GM12801 (cell line): Measurements from ENCODE around the gene LRRC43.

Source experiments
- CTCF ChIP-seq: IDR thresholded peaks from one replicate; pipeline ENCODE4 v1.5.1; 2011; ENCODE audit warnings: control low read depth; ENCODE audit not compliant: insufficient read length; ENCODE audit errors: extremely low read depth

LRRC43 gene

GRCh38 chr12:122139266-122139665 is 43.7 kb upstream of the LRRC43 start:
- no peak for TF ChIP-seq CTCF

GRCh38 chr12:122139941-122140340 is 43.0 kb upstream of the LRRC43 start:
- no peak for TF ChIP-seq CTCF

- TF ChIP-seq CTCF = no peak
Observed at GRCh38 chr12:122140467-122141257, 42.3 kb upstream of the LRRC43 start.

- TF ChIP-seq CTCF = no peak
Observed at GRCh38 chr12:122141911-122142725, 40.8 kb upstream of the LRRC43 start.

- TF ChIP-seq CTCF = no peak
Observed at GRCh38 chr12:122142857-122143256, 40.1 kb upstream of the LRRC43 start.

GRCh38 chr12:122144885-122145284 is 38.0 kb upstream of the LRRC43 start:
- no peak for TF ChIP-seq CTCF

GRCh38 chr12:122145505-122146330 is 37.2 kb upstream of the LRRC43 start:
- no peak for TF ChIP-seq CTCF
